Measurements from ENCODE around the gene NQO1. TPM values are rescaled to one million over a fixed set of nuclear protein-coding genes. Genes with fewer than 3 reads are reported as not detected.

Gene NQO1
- total and polyA plus RNA-seq, 2 of the 13 experiments (the other 11 are each of a cell fraction or from before 2014, with no cell fraction given), result 464 to 1,060 TPM

GRCh38 chr16:69726313-69727060 lies at the start of gene NQO1 (continued):
- no peak; the same call in none of the 2 replicates for TF ChIP-seq GATAD1 (CRISPR knock-in tag; IDR thresholded peaks at IDR 0.05)
- no peak for TF ChIP-seq NBN (conservative IDR thresholded peaks at IDR 0.05)
- peak; percentile 48 for TF ChIP-seq HNF4A (CRISPR knock-in tag; IDR thresholded peaks at IDR 0.05)
- no peak for TF ChIP-seq U2AF1 (optimal IDR thresholded peaks at IDR 0.05; ENCODE audit: low read depth, low read length)
- TF ChIP-seq HOXA5 (CRISPR knock-in tag; IDR thresholded peaks at IDR 0.05), result peak; percentile 67; the same call in 1 of the 2 replicates
- 0 out of 2 replicates have a peak, but pooled peaks have one; percentile 31 for TF ChIP-seq ZNF704 (CRISPR knock-in tag; IDR thresholded peaks at IDR 0.05; ENCODE audit: borderline replicate concordance)
- TF ChIP-seq SP2 (CRISPR knock-in tag; IDR thresholded peaks at IDR 0.05), result peak; percentile 41; the same call in 1 of the 2 replicates
- peak; percentile 93; the same call in 1 of the 2 replicates for TF ChIP-seq NFE2L1 (CRISPR knock-in tag; IDR thresholded peaks at IDR 0.05; ENCODE audit: borderline replicate concordance)
- TF ChIP-seq TBL1XR1 (IDR thresholded peaks at IDR 0.05; ENCODE audit: borderline replicate concordance, low read length, partially characterized antibody), result no peak
- peak; percentile 75; the same call in 1 of the 2 replicates for TF ChIP-seq TMF1 (CRISPR knock-in tag; IDR thresholded peaks at IDR 0.05; ENCODE audit: low read depth)
- no peak; the same call in 1 of the 2 replicates for TF ChIP-seq ZC3H4 (CRISPR knock-in tag; IDR thresholded peaks at IDR 0.05; ENCODE audit: borderline replicate concordance)
- TF ChIP-seq ZC3H13 (CRISPR knock-in tag; IDR thresholded peaks at IDR 0.05), result peak; percentile 65
- no peak; the same call in 1 of the 2 replicates for TF ChIP-seq ZNF501 (CRISPR knock-in tag; IDR thresholded peaks at IDR 0.05)
- 0 out of 2 replicates have a peak, but pooled peaks have one; percentile 67 for TF ChIP-seq RNF219 (CRISPR knock-in tag; IDR thresholded peaks at IDR 0.05)
- no peak for TF ChIP-seq MZF1 (CRISPR knock-in tag; IDR thresholded peaks at IDR 0.05; ENCODE audit: borderline replicate concordance)
- TF ChIP-seq CENPBD1 (CRISPR knock-in tag; IDR thresholded peaks at IDR 0.05; ENCODE audit: borderline replicate concordance, low read depth), result no peak
- TF ChIP-seq DZIP1 (CRISPR knock-in tag; IDR thresholded peaks at IDR 0.05), result no peak
- TF ChIP-seq ZNF564 (CRISPR knock-in tag; IDR thresholded peaks at IDR 0.05), result peak; percentile 49; the same call in 1 of the 2 replicates
- no peak for TF ChIP-seq CEBPZ (IDR thresholded peaks at IDR 0.05; ENCODE audit: low read length)

Data from HepG2 (cell line).